Measurements from ENCODE around the gene GREB1L.

DNA sequence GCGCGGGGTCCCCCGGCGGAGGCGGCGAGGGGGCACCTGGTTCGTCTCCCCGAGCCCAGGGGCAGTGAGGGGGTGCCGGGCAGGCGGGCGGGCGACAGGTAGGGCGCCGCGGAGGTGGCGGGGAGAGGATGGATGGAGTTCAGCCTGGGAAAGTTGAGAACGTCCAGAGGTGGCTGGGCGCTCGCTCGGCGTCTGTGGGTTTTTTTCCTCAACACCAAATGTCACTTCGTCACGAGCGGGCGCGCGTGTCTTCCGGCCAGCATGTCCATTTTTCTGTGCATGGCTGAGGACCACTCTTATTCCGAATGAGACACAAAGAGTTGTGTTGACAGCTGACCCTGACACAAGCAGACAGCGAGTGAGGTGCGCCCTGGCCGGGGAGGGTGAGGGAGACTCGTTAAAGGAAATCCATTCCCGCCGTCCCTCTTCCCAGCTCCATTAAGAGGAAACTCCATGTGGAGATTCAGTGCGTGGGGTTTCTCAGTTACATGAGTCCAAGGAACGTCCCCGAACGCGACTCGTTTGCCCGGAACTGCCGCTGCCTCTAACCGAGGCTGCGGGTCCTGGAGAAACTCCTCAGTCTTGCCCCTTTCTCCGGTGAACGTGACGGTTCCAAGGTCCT lies 859 bp downstream of the GREB1L start:
- TF ChIP-seq, protein P1, sequence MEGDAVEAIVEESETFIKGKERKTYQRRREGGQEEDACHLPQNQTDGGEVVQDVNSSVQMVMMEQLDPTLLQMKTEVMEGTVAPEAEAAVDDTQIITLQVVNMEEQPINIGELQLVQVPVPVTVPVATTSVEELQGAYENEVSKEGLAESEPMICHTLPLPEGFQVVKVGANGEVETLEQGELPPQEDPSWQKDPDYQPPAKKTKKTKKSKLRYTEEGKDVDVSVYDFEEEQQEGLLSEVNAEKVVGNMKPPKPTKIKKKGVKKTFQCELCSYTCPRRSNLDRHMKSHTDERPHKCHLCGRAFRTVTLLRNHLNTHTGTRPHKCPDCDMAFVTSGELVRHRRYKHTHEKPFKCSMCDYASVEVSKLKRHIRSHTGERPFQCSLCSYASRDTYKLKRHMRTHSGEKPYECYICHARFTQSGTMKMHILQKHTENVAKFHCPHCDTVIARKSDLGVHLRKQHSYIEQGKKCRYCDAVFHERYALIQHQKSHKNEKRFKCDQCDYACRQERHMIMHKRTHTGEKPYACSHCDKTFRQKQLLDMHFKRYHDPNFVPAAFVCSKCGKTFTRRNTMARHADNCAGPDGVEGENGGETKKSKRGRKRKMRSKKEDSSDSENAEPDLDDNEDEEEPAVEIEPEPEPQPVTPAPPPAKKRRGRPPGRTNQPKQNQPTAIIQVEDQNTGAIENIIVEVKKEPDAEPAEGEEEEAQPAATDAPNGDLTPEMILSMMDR (IDR thresholded peaks at IDR 0.05; ENCODE audit: low read depth, low read length): no peak
- TF ChIP-seq EZH2phosphoT487 (IDR thresholded peaks at IDR 0.05; ENCODE audit: low read depth): no peak

Data from OCI-LY3 (cell line).